Measurements from ENCODE around the gene CTSA. TPM values are rescaled to one million over a fixed set of nuclear protein-coding genes. Genes with fewer than 3 reads are reported as not detected.
A peak's percentile ranks its signal among the peaks of the same experiment; 100 is the strongest.

The CTSA gene
- total and polyA plus RNA-seq, 9 of the 15 experiments (the other 6 are each of a cell fraction or from before 2014, with no cell fraction given), result 8.8 to 61.7 (median 28.3) TPM

DNA sequence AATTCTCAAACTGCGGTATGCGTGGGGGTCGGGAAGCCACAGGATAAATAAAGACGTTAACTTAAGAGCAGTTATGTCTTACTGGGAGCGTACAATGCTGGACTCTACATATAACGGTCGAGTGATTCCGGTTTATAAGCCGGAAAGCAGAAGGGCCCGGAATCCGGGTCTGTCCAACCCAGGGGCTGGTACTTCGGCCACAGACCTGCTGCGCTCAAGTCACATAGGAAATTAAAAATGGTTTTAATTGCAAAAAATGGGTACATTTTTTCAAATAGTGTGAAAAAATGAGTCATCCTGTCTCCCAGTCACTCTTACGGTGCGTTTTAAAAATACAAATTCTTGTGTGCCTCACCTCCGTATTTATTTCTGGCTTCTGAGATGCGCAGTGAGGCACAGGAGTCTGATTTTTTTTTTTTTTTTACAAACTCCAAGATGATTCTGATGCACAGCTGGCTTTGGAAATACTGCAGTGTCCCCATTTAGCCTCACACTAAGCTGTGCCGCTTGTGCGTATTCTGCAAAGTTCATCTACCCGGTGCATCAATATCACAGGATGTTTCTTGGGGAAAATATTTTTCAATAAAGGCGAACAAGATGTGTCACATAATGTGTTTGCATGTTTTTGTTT lies 44.4 kb downstream of the CTSA start (continued):
- TF ChIP-seq, protein P1, sequence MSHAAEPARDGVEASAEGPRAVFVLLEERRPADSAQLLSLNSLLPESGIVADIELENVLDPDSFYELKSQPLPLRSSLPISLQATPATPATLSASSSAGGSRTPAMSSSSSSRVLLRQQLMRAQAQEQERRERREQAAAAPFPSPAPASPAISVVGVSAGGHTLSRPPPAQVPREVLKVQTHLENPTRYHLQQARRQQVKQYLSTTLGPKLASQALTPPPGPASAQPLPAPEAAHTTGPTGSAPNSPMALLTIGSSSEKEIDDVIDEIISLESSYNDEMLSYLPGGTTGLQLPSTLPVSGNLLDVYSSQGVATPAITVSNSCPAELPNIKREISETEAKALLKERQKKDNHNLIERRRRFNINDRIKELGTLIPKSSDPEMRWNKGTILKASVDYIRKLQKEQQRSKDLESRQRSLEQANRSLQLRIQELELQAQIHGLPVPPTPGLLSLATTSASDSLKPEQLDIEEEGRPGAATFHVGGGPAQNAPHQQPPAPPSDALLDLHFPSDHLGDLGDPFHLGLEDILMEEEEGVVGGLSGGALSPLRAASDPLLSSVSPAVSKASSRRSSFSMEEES (CRISPR knock-in tag; IDR thresholded peaks at IDR 0.05), result no peak
- TF ChIP-seq, protein P2, sequence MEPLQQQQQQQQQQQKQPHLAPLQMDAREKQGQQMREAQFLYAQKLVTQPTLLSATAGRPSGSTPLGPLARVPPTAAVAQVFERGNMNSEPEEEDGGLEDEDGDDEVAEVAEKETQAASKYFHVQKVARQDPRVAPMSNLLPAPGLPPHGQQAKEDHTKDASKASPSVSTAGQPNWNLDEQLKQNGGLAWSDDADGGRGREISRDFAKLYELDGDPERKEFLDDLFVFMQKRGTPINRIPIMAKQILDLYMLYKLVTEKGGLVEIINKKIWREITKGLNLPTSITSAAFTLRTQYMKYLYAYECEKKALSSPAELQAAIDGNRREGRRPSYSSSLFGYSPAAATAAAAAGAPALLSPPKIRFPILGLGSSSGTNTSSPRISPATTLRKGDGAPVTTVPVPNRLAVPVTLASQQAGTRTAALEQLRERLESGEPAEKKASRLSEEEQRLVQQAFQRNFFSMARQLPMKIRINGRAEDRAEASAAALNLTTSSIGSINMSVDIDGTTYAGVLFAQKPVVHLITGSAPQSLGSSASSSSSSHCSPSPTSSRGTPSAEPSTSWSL (CRISPR knock-in tag; IDR thresholded peaks at IDR 0.05; ENCODE audit: borderline replicate concordance), result no peak
- TF ChIP-seq POLR2A (conservative IDR thresholded peaks at IDR 0.05), result no peak
- TF ChIP-seq, protein P3, sequence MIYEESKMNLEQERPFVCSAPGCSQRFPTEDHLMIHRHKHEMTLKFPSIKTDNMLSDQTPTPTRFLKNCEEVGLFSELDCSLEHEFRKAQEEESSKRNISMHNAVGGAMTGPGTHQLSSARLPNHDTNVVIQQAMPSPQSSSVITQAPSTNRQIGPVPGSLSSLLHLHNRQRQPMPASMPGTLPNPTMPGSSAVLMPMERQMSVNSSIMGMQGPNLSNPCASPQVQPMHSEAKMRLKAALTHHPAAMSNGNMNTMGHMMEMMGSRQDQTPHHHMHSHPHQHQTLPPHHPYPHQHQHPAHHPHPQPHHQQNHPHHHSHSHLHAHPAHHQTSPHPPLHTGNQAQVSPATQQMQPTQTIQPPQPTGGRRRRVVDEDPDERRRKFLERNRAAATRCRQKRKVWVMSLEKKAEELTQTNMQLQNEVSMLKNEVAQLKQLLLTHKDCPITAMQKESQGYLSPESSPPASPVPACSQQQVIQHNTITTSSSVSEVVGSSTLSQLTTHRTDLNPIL (CRISPR knock-in tag; IDR thresholded peaks at IDR 0.05), result no peak
- no peak for TF ChIP-seq ZNF224 (CRISPR knock-in tag; IDR thresholded peaks at IDR 0.05)
- TF ChIP-seq, protein P4, sequence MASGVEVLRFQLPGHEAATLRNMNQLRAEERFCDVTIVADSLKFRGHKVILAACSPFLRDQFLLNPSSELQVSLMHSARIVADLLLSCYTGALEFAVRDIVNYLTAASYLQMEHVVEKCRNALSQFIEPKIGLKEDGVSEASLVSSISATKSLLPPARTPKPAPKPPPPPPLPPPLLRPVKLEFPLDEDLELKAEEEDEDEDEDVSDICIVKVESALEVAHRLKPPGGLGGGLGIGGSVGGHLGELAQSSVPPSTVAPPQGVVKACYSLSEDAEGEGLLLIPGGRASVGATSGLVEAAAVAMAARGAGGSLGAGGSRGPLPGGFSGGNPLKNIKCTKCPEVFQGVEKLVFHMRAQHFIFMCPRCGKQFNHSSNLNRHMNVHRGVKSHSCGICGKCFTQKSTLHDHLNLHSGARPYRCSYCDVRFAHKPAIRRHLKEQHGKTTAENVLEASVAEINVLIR (CRISPR knock-in tag; IDR thresholded peaks at IDR 0.05), result no peak
- TF ChIP-seq, protein P5, sequence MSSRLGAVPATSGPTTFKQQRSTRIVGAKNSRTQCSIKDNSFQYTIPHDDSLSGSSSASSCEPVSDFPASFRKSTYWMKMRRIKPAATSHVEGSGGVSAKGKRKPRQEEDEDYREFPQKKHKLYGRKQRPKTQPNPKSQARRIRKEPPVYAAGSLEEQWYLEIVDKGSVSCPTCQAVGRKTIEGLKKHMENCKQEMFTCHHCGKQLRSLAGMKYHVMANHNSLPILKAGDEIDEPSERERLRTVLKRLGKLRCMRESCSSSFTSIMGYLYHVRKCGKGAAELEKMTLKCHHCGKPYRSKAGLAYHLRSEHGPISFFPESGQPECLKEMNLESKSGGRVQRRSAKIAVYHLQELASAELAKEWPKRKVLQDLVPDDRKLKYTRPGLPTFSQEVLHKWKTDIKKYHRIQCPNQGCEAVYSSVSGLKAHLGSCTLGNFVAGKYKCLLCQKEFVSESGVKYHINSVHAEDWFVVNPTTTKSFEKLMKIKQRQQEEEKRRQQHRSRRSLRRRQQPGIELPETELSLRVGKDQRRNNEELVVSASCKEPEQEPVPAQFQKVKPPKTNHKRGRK (tag; IDR thresholded peaks at IDR 0.05), result no peak
- TF ChIP-seq GABPB1 (CRISPR knock-in tag; IDR thresholded peaks at IDR 0.05), result no peak
- no peak for TF ChIP-seq KAT2B (IDR thresholded peaks at IDR 0.05; ENCODE audit: low read depth, low read length)
- TF ChIP-seq TCF7 (IDR thresholded peaks at IDR 0.05; ENCODE audit: borderline replicate concordance), result peak; percentile 71; the same call in 1 of the 2 replicates
- TF ChIP-seq, protein P6, sequence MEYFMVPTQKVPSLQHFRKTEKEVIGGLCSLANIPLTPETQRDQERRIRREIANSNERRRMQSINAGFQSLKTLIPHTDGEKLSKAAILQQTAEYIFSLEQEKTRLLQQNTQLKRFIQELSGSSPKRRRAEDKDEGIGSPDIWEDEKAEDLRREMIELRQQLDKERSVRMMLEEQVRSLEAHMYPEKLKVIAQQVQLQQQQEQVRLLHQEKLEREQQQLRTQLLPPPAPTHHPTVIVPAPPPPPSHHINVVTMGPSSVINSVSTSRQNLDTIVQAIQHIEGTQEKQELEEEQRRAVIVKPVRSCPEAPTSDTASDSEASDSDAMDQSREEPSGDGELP (CRISPR knock-in tag; IDR thresholded peaks at IDR 0.05; ENCODE audit: borderline replicate concordance), result no peak
- TF ChIP-seq, protein P7, sequence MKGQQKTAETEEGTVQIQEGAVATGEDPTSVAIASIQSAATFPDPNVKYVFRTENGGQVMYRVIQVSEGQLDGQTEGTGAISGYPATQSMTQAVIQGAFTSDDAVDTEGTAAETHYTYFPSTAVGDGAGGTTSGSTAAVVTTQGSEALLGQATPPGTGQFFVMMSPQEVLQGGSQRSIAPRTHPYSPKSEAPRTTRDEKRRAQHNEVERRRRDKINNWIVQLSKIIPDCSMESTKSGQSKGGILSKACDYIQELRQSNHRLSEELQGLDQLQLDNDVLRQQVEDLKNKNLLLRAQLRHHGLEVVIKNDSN (CRISPR knock-in tag; IDR thresholded peaks at IDR 0.05), result no peak
- no peak for TF ChIP-seq RAD21 (CRISPR knock-in tag; conservative IDR thresholded peaks at IDR 0.05 in 1 of 2, IDR thresholded peaks at IDR 0.05 in 1 of 2)
- no peak for TF ChIP-seq SETDB1 (IDR thresholded peaks at IDR 0.05; ENCODE audit: low read length)
- TF ChIP-seq ZNF274 (IDR thresholded peaks at IDR 0.05; ENCODE audit: borderline replicate concordance, low read depth, low read length), result no peak
- TF ChIP-seq ARID1B (IDR thresholded peaks at IDR 0.05), result peak; percentile 94
- TF ChIP-seq, protein P8, sequence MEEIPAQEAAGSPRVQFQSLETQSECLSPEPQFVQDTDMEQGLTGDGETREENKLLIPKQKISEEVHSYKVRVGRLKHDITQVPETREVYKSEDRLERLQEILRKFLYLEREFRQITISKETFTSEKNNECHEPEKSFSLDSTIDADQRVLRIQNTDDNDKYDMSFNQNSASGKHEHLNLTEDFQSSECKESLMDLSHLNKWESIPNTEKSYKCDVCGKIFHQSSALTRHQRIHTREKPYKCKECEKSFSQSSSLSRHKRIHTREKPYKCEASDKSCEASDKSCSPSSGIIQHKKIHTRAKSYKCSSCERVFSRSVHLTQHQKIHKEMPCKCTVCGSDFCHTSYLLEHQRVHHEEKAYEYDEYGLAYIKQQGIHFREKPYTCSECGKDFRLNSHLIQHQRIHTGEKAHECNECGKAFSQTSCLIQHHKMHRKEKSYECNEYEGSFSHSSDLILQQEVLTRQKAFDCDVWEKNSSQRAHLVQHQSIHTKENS (CRISPR knock-in tag; IDR thresholded peaks at IDR 0.05), result no peak

Measured in K562 (cell line).